Astrocyte of the cerebellum (primary cell): ENCODE results near the gene GPC1.

Source experiments
- DNase-seq: peaks from one replicate; pipeline ENCODE4 v3.0.0-alpha.2; 2011; ENCODE audit warnings: low read depth
- H3K4me3 ChIP-seq: 2 replicates; pipeline ENCODE4 v1.5.1; 2011; ENCODE audit warnings: mild to moderate bottlenecking, low read depth, low read length, moderate library complexity
- CTCF ChIP-seq: IDR thresholded peaks from 2 replicates; pipeline ENCODE4 v1.5.1; 2012; ENCODE audit warnings: low read length, low read depth, moderate library complexity, mild to moderate bottlenecking; ENCODE audit errors: missing control alignments
- in situ Hi-C: cut with HindIII; loops from 2 replicates; pipeline ENCODE4 v1.10.0; 2017; ENCODE audit warnings: low sequenced_read_pairs

Gene GPC1

GRCh38 chr2:240421381-240421780, 14.1 kb upstream of the GPC1 start:
- in situ Hi-C loops = loop anchor here (5.0 kb wide), 1 partner anchor 199 kb away; no protein-coding TSS in a partner anchor
- no peak for DNase-seq
- H3K4me3 ChIP-seq = no peak overlapping the region
- TF ChIP-seq CTCF = no peak

- DNase-seq = no peak
- no peak for TF ChIP-seq CTCF
- no peak overlapping the region for H3K4me3 ChIP-seq
- in situ Hi-C loops = loop anchor here (5.0 kb wide), 1 partner anchor 200 kb away; no protein-coding TSS in a partner anchor
Measured at GRCh38 chr2:240422658-240423329, 12.7 kb upstream of the GPC1 start.

GRCh38 chr2:240423788-240424191, 11.7 kb upstream of the GPC1 start:
- H3K4me3 ChIP-seq = no peak overlapping the region
- no peak for TF ChIP-seq CTCF
- no peak for DNase-seq
- in situ Hi-C loops = loop anchor here (5.0 kb wide), 1 partner anchor 201 kb away; no protein-coding TSS in a partner anchor

GRCh38 chr2:240424341-240425235, 10.9 kb upstream of the GPC1 start:
- in situ Hi-C loops = loop anchor here (5.0 kb wide), 1 partner anchor 202 kb away; no protein-coding TSS in a partner anchor
- no peak overlapping the region for H3K4me3 ChIP-seq
- DNase-seq = no peak
- no peak for TF ChIP-seq CTCF

GRCh38 chr2:240425236-240425615, 10.2 kb upstream of the GPC1 start:
- H3K4me3 ChIP-seq = no peak overlapping the region
- in situ Hi-C loops = no loop called here
- DNase-seq = no peak

More at GRCh38 chr2:240425236-240425615, 10.2 kb upstream of the GPC1 start:
- no peak for TF ChIP-seq CTCF
